ENCODE results near the gene FUT2.

DNA sequence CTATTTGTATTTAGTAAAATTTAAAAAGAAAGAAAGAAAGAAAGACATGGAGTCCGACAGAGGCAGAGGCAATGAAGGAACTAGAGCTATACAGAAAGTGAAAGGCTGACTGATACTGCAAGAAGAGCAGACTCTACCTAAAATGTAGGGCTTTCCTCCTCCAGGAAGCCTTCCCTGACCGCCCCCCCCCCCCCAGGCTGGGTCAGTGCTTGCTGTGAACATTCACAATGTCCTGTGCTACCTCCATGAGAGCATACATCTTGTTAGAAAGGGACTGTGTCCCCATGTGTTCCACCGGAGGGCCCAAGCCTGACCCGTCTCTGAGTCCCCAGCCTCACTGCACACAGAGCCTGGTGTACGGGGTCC, 44.1 kb upstream of the FUT2 start:
- TF ChIP-seq CEBPB (IDR thresholded peaks at IDR 0.05) = no peak
- no peak for TF ChIP-seq TEAD4 (IDR thresholded peaks at IDR 0.05)
- TF ChIP-seq, protein P1, sequence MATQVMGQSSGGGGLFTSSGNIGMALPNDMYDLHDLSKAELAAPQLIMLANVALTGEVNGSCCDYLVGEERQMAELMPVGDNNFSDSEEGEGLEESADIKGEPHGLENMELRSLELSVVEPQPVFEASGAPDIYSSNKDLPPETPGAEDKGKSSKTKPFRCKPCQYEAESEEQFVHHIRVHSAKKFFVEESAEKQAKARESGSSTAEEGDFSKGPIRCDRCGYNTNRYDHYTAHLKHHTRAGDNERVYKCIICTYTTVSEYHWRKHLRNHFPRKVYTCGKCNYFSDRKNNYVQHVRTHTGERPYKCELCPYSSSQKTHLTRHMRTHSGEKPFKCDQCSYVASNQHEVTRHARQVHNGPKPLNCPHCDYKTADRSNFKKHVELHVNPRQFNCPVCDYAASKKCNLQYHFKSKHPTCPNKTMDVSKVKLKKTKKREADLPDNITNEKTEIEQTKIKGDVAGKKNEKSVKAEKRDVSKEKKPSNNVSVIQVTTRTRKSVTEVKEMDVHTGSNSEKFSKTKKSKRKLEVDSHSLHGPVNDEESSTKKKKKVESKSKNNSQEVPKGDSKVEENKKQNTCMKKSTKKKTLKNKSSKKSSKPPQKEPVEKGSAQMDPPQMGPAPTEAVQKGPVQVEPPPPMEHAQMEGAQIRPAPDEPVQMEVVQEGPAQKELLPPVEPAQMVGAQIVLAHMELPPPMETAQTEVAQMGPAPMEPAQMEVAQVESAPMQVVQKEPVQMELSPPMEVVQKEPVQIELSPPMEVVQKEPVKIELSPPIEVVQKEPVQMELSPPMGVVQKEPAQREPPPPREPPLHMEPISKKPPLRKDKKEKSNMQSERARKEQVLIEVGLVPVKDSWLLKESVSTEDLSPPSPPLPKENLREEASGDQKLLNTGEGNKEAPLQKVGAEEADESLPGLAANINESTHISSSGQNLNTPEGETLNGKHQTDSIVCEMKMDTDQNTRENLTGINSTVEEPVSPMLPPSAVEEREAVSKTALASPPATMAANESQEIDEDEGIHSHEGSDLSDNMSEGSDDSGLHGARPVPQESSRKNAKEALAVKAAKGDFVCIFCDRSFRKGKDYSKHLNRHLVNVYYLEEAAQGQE (IDR thresholded peaks at IDR 0.05; ENCODE audit: low read depth) = no peak
